Limb (tissue), 2 donors: ENCODE results near the gene FAM193A.
"Not testable (repeated sequence)": the region's sequence is repeated elsewhere in the genome, so short reads cannot be mapped to it uniquely, and the experiment has no call there.

ENCODE experiments used
- DNase-seq, 2 donors: peaks; one replicate each; pipeline ENCODE4 v3.0.0-alpha.2; 2016; ENCODE audit errors: extremely low spot score in 2 of 2

FAM193A gene

GRCh38 chr4:2536193-2537010 lies at the start of gene FAM193A:
Gene FAM193A (plus strand): TSS chr4:2536647. CDS start chr4:2536916, 269 bp downstream.
- DNase-seq = peak; percentile 98 to 99

GRCh38 chr4:2486981-2487380 lies 49.5 kb upstream of the FAM193A start:
- DNase-seq = no peak

- DNase-seq = no peak
These were observed 48.8 kb upstream of the FAM193A start for GRCh38 chr4:2487632-2488031.

- DNase-seq = no peak
These were observed 47.2 kb upstream of the FAM193A start for GRCh38 chr4:2489081-2489805.

GRCh38 chr4:2489841-2490552 lies 46.5 kb upstream of the FAM193A start:
- no peak for DNase-seq

- no peak for DNase-seq
These were observed 43.5 kb upstream of the FAM193A start for GRCh38 chr4:2492970-2493369.

GRCh38 chr4:2494992-2495391 lies 41.5 kb upstream of the FAM193A start:
- no peak for DNase-seq

GRCh38 chr4:2497324-2497723 lies 39.1 kb upstream of the FAM193A start:
- no peak for DNase-seq

GRCh38 chr4:2497931-2498330 lies 38.5 kb upstream of the FAM193A start:
- DNase-seq = no peak

GRCh38 chr4:2500547-2500946 lies 35.9 kb upstream of the FAM193A start:
- no peak for DNase-seq

GRCh38 chr4:2501034-2501594 lies 35.3 kb upstream of the FAM193A start:
- no peak for DNase-seq

- DNase-seq = no peak
These were observed 32.6 kb upstream of the FAM193A start for GRCh38 chr4:2503809-2504208.

- DNase-seq = no peak
These were observed 29.2 kb upstream of the FAM193A start for GRCh38 chr4:2507259-2507658.

- DNase-seq = no peak
These were observed 28.6 kb upstream of the FAM193A start for GRCh38 chr4:2507855-2508254.

GRCh38 chr4:2510351-2511259 lies 25.8 kb upstream of the FAM193A start:
- no peak for DNase-seq

GRCh38 chr4:2511645-2512131 lies 24.8 kb upstream of the FAM193A start:
- DNase-seq = no peak

- no peak for DNase-seq
These were observed 23.9 kb upstream of the FAM193A start for GRCh38 chr4:2512396-2513135.

- not testable (repeated sequence) for DNase-seq
These were observed 22.3 kb upstream of the FAM193A start for GRCh38 chr4:2514193-2514592.

- not testable (repeated sequence) for DNase-seq
These were observed 21.5 kb upstream of the FAM193A start for GRCh38 chr4:2514944-2515343.
